ENCODE data around the gene CAPN8. TPM values are rescaled to one million over a fixed set of nuclear protein-coding genes. Genes with fewer than 3 reads are reported as not detected.

The CAPN8 gene
- polyA plus RNA-seq (2013, experiment 1 of 4) = 1.1 TPM
- not detected for polyA plus RNA-seq (2013, experiment 2 of 4)
- polyA plus RNA-seq (2013, experiment 3 of 4) = not detected
- polyA plus RNA-seq (2013, experiment 4 of 4) = not detected

- Histone ChIP-seq H3K4me3 (ENCODE audit: insufficient read depth, low read depth, low read length) (no peak within 1 kb of the TSS), H3K27ac (ENCODE audit: insufficient read depth, low read depth, low read length, poor library complexity, severe bottlenecking) (no peak within 1 kb of the TSS), H3K4me1 (ENCODE audit: control insufficient read depth, insufficient read depth, low read length) (no peaks in the 10 kb centered on the region), H3K27me3 (ENCODE audit: control insufficient read depth, insufficient read depth, low read length, poor library complexity, severe bottlenecking) (no peaks in the 10 kb centered on the region), H3K9me3 (ENCODE audit: control insufficient read depth, low read length) (no peaks in the 10 kb centered on the region), H3K36me3 (ENCODE audit: control insufficient read depth, insufficient read depth, low read length) (no peaks in the 10 kb centered on the region)
- 75 to 79% methylated on average over 6 of the region's 6 CpGs for WGBS, 2 experiments
These were observed at the start of gene CAPN8 for GRCh38 chr1:223665592-223666312. Gene CAPN8, minus strand, starts transcription at chr1:223665701. Its CDS starts 55 bp downstream, at chr1:223665646.

- Histone ChIP-seq H3K27ac (ENCODE audit: insufficient read depth, low read depth, low read length, poor library complexity, severe bottlenecking) (no peak overlapping the region), H3K4me1 (ENCODE audit: control insufficient read depth, insufficient read depth, low read length) (peaks cover 10% of the 10 kb centered on the region), H3K27me3 (ENCODE audit: control insufficient read depth, insufficient read depth, low read length, poor library complexity, severe bottlenecking) (peaks cover 11% of the 10 kb centered on the region), H3K9me3 (ENCODE audit: control insufficient read depth, low read length) (no peaks in the 10 kb centered on the region), H3K36me3 (ENCODE audit: control insufficient read depth, insufficient read depth, low read length) (peaks cover 3% of the 10 kb centered on the region), H3K4me3 (ENCODE audit: insufficient read depth, low read depth, low read length) (no peak overlapping the region)
- WGBS, 2 experiments = 70 to 72% methylated on average over 9 of the region's 9 CpGs
These were observed 49.5 kb upstream of the CAPN8 start for GRCh38 chr1:223714849-223715603.

DNA sequence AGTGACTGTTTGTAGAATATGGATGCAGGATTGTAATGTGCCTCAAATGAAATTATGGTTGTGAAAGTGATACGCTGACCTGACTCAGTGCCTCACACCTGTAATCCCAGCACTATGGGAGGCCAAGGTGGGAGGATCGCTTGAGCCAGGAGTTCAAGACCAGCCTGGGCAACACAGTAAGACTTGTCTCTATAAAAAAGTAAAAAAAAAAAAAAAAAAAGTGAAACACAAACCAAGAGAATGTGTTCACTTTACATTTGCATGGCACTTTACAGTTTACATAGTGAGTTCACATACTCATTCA, 48.9 kb upstream of the CAPN8 start:
- Histone ChIP-seq H3K27ac (ENCODE audit: insufficient read depth, low read depth, low read length, poor library complexity, severe bottlenecking) (no peak overlapping the region), H3K9me3 (ENCODE audit: control insufficient read depth, low read length) (no peaks in the 10 kb centered on the region), H3K36me3 (ENCODE audit: control insufficient read depth, insufficient read depth, low read length) (peaks cover 3% of the 10 kb centered on the region), H3K4me3 (ENCODE audit: insufficient read depth, low read depth, low read length) (no peak overlapping the region), H3K4me1 (ENCODE audit: control insufficient read depth, insufficient read depth, low read length) (peaks cover 10% of the 10 kb centered on the region), H3K27me3 (ENCODE audit: control insufficient read depth, insufficient read depth, low read length, poor library complexity, severe bottlenecking) (peaks cover 11% of the 10 kb centered on the region)
- 91 to 94% methylated on average over 1 to 2 of the region's 2 CpGs for WGBS, 2 experiments

- Histone ChIP-seq H3K27ac (ENCODE audit: insufficient read depth, low read depth, low read length, poor library complexity, severe bottlenecking) (no peak overlapping the region), H3K9me3 (ENCODE audit: control insufficient read depth, low read length) (no peaks in the 10 kb centered on the region), H3K4me3 (ENCODE audit: insufficient read depth, low read depth, low read length) (peak overlapping the region; percentile 76), H3K4me1 (ENCODE audit: control insufficient read depth, insufficient read depth, low read length) (peaks cover 10% of the 10 kb centered on the region), H3K36me3 (ENCODE audit: control insufficient read depth, insufficient read depth, low read length) (peaks cover 3% of the 10 kb centered on the region), H3K27me3 (ENCODE audit: control insufficient read depth, insufficient read depth, low read length, poor library complexity, severe bottlenecking) (peaks cover 11% of the 10 kb centered on the region)
- WGBS, 2 experiments = 63 to 66% methylated on average over 7 of the region's 7 CpGs
These were observed 48.3 kb upstream of the CAPN8 start for GRCh38 chr1:223713546-223714420.

DNA sequence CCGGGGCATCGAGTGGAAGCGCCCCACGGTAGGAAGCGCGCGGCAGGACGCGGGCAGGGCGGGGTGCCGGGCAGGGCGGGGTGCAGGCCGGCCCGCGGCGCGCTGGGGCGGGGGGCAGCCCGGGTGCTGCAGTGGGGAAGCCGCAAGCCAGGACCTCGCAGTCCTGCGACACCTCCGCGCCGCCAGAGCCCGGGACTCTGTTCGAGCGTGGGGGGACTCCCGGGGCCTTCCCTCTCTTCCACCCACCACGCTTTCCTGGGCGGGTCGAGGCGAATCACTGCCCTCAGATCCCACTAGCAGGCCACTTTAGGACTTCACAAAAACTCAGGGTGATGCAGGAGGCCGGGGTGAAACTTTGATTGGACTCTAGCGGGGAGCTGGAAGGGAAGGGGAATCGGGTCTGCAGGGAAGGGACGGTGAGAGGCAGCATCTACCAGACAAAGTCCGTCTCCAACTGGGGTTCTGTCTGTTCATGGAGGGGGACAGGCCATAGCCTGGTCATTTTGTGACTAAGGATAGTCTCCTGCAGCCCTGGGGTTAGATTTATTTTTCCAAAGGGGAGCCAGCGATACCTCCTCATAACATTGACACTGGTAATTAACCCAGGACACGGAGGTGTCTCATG, 47.5 kb upstream of the CAPN8 start:
- peaks cover under 1% of the 10 kb centered on the region for H3K36me3 ChIP-seq (ENCODE audit: control insufficient read depth, insufficient read depth, low read length)
- peak overlapping the region; percentile 76 for H3K4me3 ChIP-seq (ENCODE audit: insufficient read depth, low read depth, low read length)
- WGBS, 2 experiments = 3 to 4% methylated on average over 40 of the region's 40 CpGs
- H3K27me3 ChIP-seq (ENCODE audit: control insufficient read depth, insufficient read depth, low read length, poor library complexity, severe bottlenecking) = peaks cover 11% of the 10 kb centered on the region
- H3K9me3 ChIP-seq (ENCODE audit: control insufficient read depth, low read length) = no peaks in the 10 kb centered on the region
- peaks cover 10% of the 10 kb centered on the region for H3K4me1 ChIP-seq (ENCODE audit: control insufficient read depth, insufficient read depth, low read length)
- no peak overlapping the region for H3K27ac ChIP-seq (ENCODE audit: insufficient read depth, low read depth, low read length, poor library complexity, severe bottlenecking)

DNA sequence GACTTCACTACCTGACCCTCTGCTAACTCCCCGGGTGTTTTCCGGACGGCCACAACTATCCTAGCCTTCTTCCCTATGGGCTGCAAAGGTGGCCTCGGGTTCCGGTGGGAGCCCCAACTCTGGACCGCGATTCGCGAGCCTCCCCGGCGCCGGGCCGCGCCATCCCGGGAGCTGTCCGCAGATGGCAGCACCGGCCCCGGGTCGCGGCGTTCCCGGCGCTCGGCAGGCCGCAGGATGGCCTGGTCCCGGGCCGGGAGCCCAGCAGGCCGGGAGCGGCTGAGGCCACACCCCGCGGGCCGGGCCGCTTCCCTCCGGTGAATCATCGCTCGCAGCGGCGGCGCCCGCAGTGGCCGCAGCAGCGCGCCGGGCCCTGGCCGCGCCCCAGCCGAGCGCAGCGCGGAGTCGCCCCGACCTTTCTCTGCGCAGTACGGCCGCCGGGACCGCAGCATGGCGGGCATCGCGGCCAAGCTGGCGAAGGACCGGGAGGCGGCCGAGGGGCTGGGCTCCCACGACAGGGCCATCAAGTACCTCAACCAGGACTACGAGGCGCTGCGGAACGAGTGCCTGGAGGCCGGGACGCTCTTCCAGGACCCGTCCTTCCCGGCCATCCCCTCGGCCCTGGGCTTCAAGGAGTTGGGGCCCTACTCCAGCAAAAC, 46.8 kb upstream of the CAPN8 start, which contains the start of gene CAPN2:
CAPN2 (plus strand) TSS at position 346 of the 656 bp plus-strand sequence; CDS start at position 448, 102 bp downstream.
- 0 to 1% methylated on average over 74 of the region's 74 CpGs for WGBS, 2 experiments
- Histone ChIP-seq H3K4me1 (ENCODE audit: control insufficient read depth, insufficient read depth, low read length) (peaks cover 10% of the 10 kb centered on the region), H3K27me3 (ENCODE audit: control insufficient read depth, insufficient read depth, low read length, poor library complexity, severe bottlenecking) (peaks cover 11% of the 10 kb centered on the region), H3K9me3 (ENCODE audit: control insufficient read depth, low read length) (no peaks in the 10 kb centered on the region), H3K4me3 (ENCODE audit: insufficient read depth, low read depth, low read length) (peak within 1 kb of the TSS; percentile 76), H3K27ac (ENCODE audit: insufficient read depth, low read depth, low read length, poor library complexity, severe bottlenecking) (no peak within 1 kb of the TSS), H3K36me3 (ENCODE audit: control insufficient read depth, insufficient read depth, low read length) (no peaks in the 10 kb centered on the region)

- WGBS, 2 experiments = 79 to 83% methylated on average over 15 of the region's 15 CpGs
These were observed 46.3 kb upstream of the CAPN8 start for GRCh38 chr1:223711747-223712193.

DNA sequence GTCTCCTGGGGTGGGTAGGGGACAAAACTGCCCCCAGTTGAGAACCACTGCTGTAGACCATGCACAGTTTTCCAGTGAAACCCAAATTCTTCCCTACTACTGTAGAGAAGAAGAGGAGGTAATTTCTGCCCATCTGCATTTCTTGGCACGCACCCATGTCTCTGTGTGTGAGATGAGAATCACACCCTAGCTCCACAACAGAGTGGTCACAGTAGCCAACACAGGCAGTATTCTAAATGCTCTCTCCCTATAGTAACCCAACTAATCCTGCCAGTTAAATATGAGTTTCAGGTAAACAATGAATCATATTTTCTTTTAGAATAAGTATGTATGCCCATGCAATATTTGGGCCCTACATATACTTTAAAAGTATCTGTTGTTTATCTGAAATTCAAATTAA, 45.7 kb upstream of the CAPN8 start:
- Histone ChIP-seq H3K27me3 (ENCODE audit: control insufficient read depth, insufficient read depth, low read length, poor library complexity, severe bottlenecking) (peaks cover 11% of the 10 kb centered on the region), H3K9me3 (ENCODE audit: control insufficient read depth, low read length) (no peaks in the 10 kb centered on the region), H3K4me1 (ENCODE audit: control insufficient read depth, insufficient read depth, low read length) (peaks cover 12% of the 10 kb centered on the region), H3K27ac (ENCODE audit: insufficient read depth, low read depth, low read length, poor library complexity, severe bottlenecking) (no peak overlapping the region), H3K4me3 (ENCODE audit: insufficient read depth, low read depth, low read length) (no peak overlapping the region), H3K36me3 (ENCODE audit: control insufficient read depth, insufficient read depth, low read length) (no peaks in the 10 kb centered on the region)
- 100% methylated on average over 1 of the region's 1 CpG for WGBS, 2 experiments

More at GRCh38 chr1:223711747-223712193, 46.3 kb upstream of the CAPN8 start:
- Histone ChIP-seq H3K9me3 (ENCODE audit: control insufficient read depth, low read length) (no peaks in the 10 kb centered on the region), H3K4me3 (ENCODE audit: insufficient read depth, low read depth, low read length) (peak overlapping the region; percentile 76), H3K36me3 (ENCODE audit: control insufficient read depth, insufficient read depth, low read length) (no peaks in the 10 kb centered on the region), H3K27ac (ENCODE audit: insufficient read depth, low read depth, low read length, poor library complexity, severe bottlenecking) (no peak overlapping the region), H3K27me3 (ENCODE audit: control insufficient read depth, insufficient read depth, low read length, poor library complexity, severe bottlenecking) (peaks cover 11% of the 10 kb centered on the region), H3K4me1 (ENCODE audit: control insufficient read depth, insufficient read depth, low read length) (peaks cover 10% of the 10 kb centered on the region)
